OCI-LY7 (cell line): Measurements from ENCODE around the gene IFNL3. TPM values are rescaled to one million over a fixed set of nuclear protein-coding genes. Genes with fewer than 3 reads are reported as not detected.

Source experiments
- BruUV-seq: library from RNA; stranded (reverse); fragments of 400-500 nt; replicated peaks from 2 replicates; lab custom pipeline; 2021; lab: Mats Ljungman, UMichigan
- CTCF ChIA-PET: fragments of 300-600 bp; sonication (Branson Sonifier 250); formaldehyde crosslinking; loops from one replicate; lab custom pipeline; 2022; ENCODE audit warnings: antibody characterized with exemption; ENCODE audit not compliant: unreplicated experiment; lab: Charles Lee
- POLR2A ChIA-PET: fragments of 300-600 bp; sonication (Branson Sonifier 250); formaldehyde crosslinking; loops from one replicate; lab custom pipeline; 2022; ENCODE audit warnings: antibody characterized with exemption; lab: Charles Lee
- DNase-seq: peaks from one replicate; pipeline ENCODE4 v3.0.0-alpha.2; 2015; ENCODE audit warnings: low spot score
- H2AFZ ChIP-seq: fragments of 200-600 bp; sonication (generic), shearing (Covaris generic); 2 replicates; pipeline ENCODE4 v1.6.1; 2014; ENCODE audit warnings: mild to moderate bottlenecking, antibody characterized with exemption, low read length, moderate library complexity
- H3K27ac ChIP-seq: fragments of 200-600 bp; sonication (generic); 2 replicates; pipeline ENCODE4 v1.5.1; 2014; ENCODE audit warnings: mixed run types, low read depth, mild to moderate bottlenecking, moderate library complexity, low read length, inconsistent platforms; ENCODE audit not compliant: poor library complexity, severe bottlenecking
- H3K36me3 ChIP-seq: fragments of 200-600 bp; sonication (generic); 2 replicates; pipeline ENCODE4 v1.6.1; 2014; ENCODE audit warnings: mild to moderate bottlenecking, antibody characterized with exemption, low read length, moderate library complexity, mixed read lengths; ENCODE audit not compliant: insufficient read depth
- H3K4me1 ChIP-seq: fragments of 200-600 bp; sonication (generic); 2 replicates; pipeline ENCODE4 v1.5.1; 2014; ENCODE audit warnings: mild to moderate bottlenecking, low read length; ENCODE audit not compliant: insufficient read depth, poor library complexity, severe bottlenecking
- H3K4me2 ChIP-seq: fragments of 200-600 bp; sonication (generic); 2 replicates; pipeline ENCODE4 v1.6.1; 2014; ENCODE audit warnings: mild to moderate bottlenecking, low read length
- H3K4me3 ChIP-seq: fragments of 200-600 bp; sonication (generic); 2 replicates; pipeline ENCODE4 v1.5.1; 2014; ENCODE audit warnings: mild to moderate bottlenecking, low read depth, low read length; ENCODE audit not compliant: poor library complexity, severe bottlenecking
- H3K79me2 ChIP-seq: fragments of 200-600 bp; sonication (generic); 2 replicates; pipeline ENCODE4 v1.6.1; 2016; ENCODE audit warnings: low read depth, mild to moderate bottlenecking, low read length, moderate library complexity, mixed read lengths; ENCODE audit not compliant: insufficient read depth
- H3K9me2 ChIP-seq: fragments of 200-600 bp; sonication (generic); 2 replicates; pipeline ENCODE4 v1.6.1; 2016; ENCODE audit warnings: mild to moderate bottlenecking, low read length, mixed read lengths; ENCODE audit not compliant: insufficient read depth
- H3K9me3 ChIP-seq: fragments of 200-600 bp; sonication (generic); 2 replicates; pipeline ENCODE4 v1.6.1; 2014; ENCODE audit warnings: mild to moderate bottlenecking, mixed run types, low read length, mixed read lengths
- H4K20me1 ChIP-seq: fragments of 200-600 bp; sonication (generic); 2 replicates; pipeline ENCODE4 v1.6.1; 2014; ENCODE audit warnings: mild to moderate bottlenecking, antibody characterized with exemption, low read length, moderate library complexity, mixed read lengths; ENCODE audit not compliant: insufficient read depth
- EZH2phosphoT487 ChIP-seq: fragments of 200-600 bp; sonication (generic); IDR thresholded peaks from 2 replicates; pipeline ENCODE4 v1.6.1; 2018; ENCODE audit warnings: low read depth, borderline replicate concordance, mild to moderate bottlenecking, mixed run types, antibody characterized with exemption, low read length, moderate library complexity, mixed read lengths
- intact Hi-C: fragments of 100-400 bp; cut with micrococcal nuclease; formaldehyde crosslinking; loops from one replicate; pipeline ENCODE4 v1.10.0; 2022; ENCODE audit not compliant: unreplicated experiment
- total RNA-seq, 2 experiments: library from RNA; depleted of rRNA in 1 of 2; stranded (reverse); fragments of >200 nt in 1 of 2; shearing (Covaris generic) in 1 of 2; gene quantifications; 2 replicates each; pipeline ENCODE4 v1.2.3, GENCODE V29; 2014 to 2022
- TF ChIP-seq, protein P1 (sequence below): fragments of 200-600 bp; sonication (generic); conservative IDR thresholded peaks from 2 replicates; pipeline ENCODE4 v1.5.1; 2014; ENCODE audit warnings: mild to moderate bottlenecking, antibody characterized with exemption, low read length, moderate library complexity, mixed read lengths

The IFNL3 gene
- total RNA-seq, 2 experiments from 2014 or later: not detected

DNA sequence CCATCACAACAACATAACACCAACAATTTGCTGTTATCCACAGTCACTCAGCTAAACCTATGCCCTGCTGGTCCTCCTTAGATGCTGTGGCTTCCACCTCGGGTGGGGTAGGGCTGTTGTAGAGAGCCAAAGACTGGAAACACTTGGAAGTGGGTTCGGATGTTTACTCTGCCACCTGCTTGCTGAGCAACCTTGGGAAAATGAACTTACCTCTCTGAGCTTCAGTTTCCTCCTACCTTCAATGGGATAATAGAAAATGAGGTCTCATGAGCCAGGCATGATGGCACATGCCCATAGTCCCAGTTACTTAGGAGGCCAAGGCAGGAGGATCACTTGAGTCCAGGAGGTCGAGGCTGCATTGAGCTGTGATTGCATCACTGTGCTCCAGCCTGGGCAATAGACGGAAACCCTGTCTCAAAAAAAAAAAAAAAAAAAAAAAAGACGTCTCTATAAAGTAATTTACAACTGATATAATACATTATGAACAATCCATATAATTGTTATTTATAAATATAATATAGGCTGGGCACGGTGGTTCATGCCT lies 37.4 kb downstream of the IFNL3 start:
- BruUV-seq: no TSS peak
- intact Hi-C loops: no loop called here
- Histone ChIP-seq H3K4me3 (no peak overlapping the region), H4K20me1 (no peaks in the 10 kb centered on the region), H3K9me3 (no peaks in the 10 kb centered on the region), H3K27ac (no peak overlapping the region), H3K9me2 (no peaks in the 10 kb centered on the region), H2AFZ (no peak overlapping the region), H3K79me2 (no peaks in the 10 kb centered on the region), H3K36me3 (no peaks in the 10 kb centered on the region), H3K4me2 (no peak overlapping the region), H3K4me1 (no peaks in the 10 kb centered on the region)
- TF ChIP-seq, protein P1, sequence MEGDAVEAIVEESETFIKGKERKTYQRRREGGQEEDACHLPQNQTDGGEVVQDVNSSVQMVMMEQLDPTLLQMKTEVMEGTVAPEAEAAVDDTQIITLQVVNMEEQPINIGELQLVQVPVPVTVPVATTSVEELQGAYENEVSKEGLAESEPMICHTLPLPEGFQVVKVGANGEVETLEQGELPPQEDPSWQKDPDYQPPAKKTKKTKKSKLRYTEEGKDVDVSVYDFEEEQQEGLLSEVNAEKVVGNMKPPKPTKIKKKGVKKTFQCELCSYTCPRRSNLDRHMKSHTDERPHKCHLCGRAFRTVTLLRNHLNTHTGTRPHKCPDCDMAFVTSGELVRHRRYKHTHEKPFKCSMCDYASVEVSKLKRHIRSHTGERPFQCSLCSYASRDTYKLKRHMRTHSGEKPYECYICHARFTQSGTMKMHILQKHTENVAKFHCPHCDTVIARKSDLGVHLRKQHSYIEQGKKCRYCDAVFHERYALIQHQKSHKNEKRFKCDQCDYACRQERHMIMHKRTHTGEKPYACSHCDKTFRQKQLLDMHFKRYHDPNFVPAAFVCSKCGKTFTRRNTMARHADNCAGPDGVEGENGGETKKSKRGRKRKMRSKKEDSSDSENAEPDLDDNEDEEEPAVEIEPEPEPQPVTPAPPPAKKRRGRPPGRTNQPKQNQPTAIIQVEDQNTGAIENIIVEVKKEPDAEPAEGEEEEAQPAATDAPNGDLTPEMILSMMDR: no peak
- TF ChIP-seq EZH2phosphoT487: no peak
- POLR2A ChIA-PET: interaction anchor here (0.6 to 0.7 kb wide), 3 partner anchors 52 to 129 kb away, joined by 4 to 5 read pairs (median 4); no protein-coding TSS in a partner anchor
- no peak for DNase-seq
- CTCF ChIA-PET: no interaction called here

DNA sequence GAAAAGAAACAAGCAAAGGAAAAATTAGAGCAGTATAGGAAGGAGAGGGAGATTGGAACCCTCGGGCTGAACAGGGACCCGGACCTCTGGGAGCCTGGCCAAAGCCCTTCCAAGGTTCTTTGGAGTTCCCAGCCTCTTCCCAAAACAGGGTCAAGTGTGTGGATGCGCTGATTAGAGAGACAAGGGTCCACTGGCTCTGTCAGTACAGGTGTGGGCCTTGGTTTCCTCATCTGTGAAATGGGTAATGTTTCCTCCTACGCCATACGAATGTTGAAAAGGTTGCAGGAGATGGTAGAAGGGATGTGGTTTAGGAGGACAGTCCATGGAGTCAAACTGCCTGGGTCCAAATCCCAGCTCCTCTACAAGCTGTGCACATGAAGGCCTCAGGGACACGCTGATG lies 38.7 kb downstream of the IFNL3 start:
- TF ChIP-seq, protein P1: no peak
- TF ChIP-seq EZH2phosphoT487: no peak
- no peaks in the 10 kb centered on the region for H3K79me2 ChIP-seq
- no peak overlapping the region for H3K27ac ChIP-seq
- intact Hi-C loops: no loop called here
- H3K4me2 ChIP-seq: no peak overlapping the region
- CTCF ChIA-PET: no interaction called here
- no peaks in the 10 kb centered on the region for H3K36me3 ChIP-seq
- BruUV-seq: no TSS peak
- no peaks in the 10 kb centered on the region for H3K9me3 ChIP-seq
- no peaks in the 10 kb centered on the region for H4K20me1 ChIP-seq
- H3K4me3 ChIP-seq: no peak overlapping the region
- no peak overlapping the region for H2AFZ ChIP-seq
- H3K9me2 ChIP-seq: no peaks in the 10 kb centered on the region
- POLR2A ChIA-PET: no interaction called here
- no peak for DNase-seq
- no peaks in the 10 kb centered on the region for H3K4me1 ChIP-seq

DNA sequence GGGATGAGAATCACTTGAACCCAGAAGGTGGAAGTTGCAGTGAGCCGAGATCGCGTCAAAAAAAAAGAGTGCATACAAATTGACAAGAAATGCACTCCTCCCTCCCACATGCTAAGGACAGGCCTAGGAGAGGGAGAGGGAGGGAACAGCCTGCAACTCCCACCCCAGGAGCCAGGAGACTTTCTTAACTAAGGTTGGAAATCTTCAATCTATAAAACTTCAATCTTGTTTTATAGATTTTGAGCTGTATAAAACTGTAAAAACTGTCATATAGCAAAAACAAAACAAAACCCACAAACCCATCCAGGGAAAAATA lies 39.4 kb downstream of the IFNL3 start:
- Histone ChIP-seq H4K20me1 (no peaks in the 10 kb centered on the region), H3K4me3 (no peak overlapping the region), H3K27ac (no peak overlapping the region), H3K4me1 (no peaks in the 10 kb centered on the region), H3K79me2 (no peaks in the 10 kb centered on the region), H3K36me3 (no peaks in the 10 kb centered on the region), H3K9me3 (no peaks in the 10 kb centered on the region), H3K9me2 (no peaks in the 10 kb centered on the region), H3K4me2 (no peak overlapping the region), H2AFZ (no peak overlapping the region)
- no TSS peak for BruUV-seq
- intact Hi-C loops: no loop called here
- no peak for DNase-seq
- CTCF ChIA-PET: no interaction called here
- POLR2A ChIA-PET: no interaction called here
- TF ChIP-seq, protein P1: no peak
- TF ChIP-seq EZH2phosphoT487: no peak
